Measurements from ENCODE around the gene ZNF592.

ZNF592 gene

GRCh38 chr15:84775867-84776449 is 27.6 kb downstream of the ZNF592 start:
- DNase-seq (ENCODE audit: low read depth): no peak

GRCh38 chr15:84778194-84778593 is 29.8 kb downstream of the ZNF592 start:
- no peak for DNase-seq (ENCODE audit: low read depth)

- DNase-seq (ENCODE audit: low read depth): no peak
These were observed 32.1 kb downstream of the ZNF592 start for GRCh38 chr15:84780492-84780891.

DNA sequence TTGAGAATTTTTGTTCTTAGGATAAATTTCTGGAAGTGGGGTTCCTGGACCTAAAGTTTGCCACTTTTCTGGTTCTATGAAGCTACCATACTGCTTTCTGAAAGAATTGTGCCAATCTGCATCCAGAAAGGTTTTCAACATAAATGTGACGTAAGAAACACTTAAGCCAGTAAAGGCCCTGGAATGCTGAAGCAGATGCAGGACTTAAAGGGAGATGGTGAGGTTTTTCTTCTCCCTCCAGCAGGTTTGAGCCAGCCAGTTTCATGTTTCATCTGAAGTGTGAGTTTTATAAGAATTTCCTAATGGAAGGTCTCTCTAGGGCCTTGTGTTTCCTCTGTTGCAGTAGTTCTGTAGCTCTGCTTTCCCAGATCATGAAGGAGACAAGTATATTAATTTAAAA is 33.1 kb downstream of the ZNF592 start:
- no peak for DNase-seq (ENCODE audit: low read depth)

GRCh38 chr15:84782346-84782745 is 34.0 kb downstream of the ZNF592 start:
- no peak for DNase-seq (ENCODE audit: low read depth)

- DNase-seq (ENCODE audit: low read depth): no peak
These were observed 35.3 kb downstream of the ZNF592 start for GRCh38 chr15:84783493-84784251.

- no peak for DNase-seq (ENCODE audit: low read depth)
These were observed 35.9 kb downstream of the ZNF592 start for GRCh38 chr15:84784262-84784661.

DNA sequence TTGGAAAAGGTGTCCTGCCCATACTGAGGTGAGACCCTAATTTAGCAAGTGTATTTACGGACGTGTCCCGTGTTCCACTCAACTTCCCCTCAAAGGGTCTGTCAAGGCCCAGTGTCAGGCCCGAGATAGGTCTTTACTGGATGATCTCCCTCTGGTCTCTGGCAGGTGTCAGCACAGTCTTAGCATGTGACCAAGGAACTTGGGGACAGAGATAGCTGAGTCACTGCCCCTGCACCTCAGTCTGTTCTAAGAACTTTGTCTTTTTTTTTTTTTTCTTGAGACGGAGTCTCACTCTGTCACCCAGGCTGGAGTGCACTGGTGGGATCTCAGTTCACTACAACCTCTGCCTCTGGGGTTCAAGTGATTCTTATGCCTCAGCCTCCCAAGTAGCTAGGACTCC is 36.7 kb downstream of the ZNF592 start:
- DNase-seq (ENCODE audit: low read depth): no peak

DNA sequence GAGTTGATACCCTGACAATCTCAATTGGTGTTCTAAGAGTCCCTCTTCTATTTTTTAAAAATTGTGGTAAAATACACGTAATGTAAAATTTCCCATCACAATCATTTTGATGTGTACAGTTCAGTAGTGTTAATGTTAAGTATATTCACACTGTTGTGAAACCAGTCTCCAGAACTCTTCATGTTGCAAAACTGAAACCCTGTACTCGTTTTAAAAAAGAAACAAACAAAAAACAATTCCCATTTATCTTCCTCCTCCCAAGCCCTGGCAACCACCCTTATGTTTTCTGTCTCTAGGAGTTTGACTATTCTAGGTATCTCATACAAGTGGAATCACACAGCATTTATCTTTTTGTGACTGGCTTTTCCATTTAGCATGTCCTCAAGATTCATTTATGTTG is 40.1 kb downstream of the ZNF592 start:
- DNase-seq (ENCODE audit: low read depth): no peak

DNA sequence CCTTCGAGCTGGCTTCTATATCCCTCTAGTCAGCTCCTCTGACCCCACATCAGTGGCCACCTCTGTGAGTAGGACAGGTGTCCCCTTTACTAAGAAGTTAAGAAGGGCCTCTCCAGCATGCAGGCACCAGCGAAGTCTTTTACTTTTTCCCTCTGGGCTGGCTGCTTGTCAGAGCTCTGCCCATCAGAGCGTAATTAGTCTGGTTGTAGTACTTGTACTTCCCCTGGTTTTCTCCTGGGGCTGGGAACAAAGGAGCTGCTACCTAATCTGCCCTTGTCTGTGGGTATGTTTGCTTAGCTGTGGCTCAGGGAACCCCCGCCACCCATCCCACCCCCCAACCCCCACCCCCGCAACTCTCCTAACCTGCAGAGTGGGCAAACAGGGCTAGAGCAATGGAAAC is 41.4 kb downstream of the ZNF592 start:
- DNase-seq (ENCODE audit: low read depth): no peak

DNA sequence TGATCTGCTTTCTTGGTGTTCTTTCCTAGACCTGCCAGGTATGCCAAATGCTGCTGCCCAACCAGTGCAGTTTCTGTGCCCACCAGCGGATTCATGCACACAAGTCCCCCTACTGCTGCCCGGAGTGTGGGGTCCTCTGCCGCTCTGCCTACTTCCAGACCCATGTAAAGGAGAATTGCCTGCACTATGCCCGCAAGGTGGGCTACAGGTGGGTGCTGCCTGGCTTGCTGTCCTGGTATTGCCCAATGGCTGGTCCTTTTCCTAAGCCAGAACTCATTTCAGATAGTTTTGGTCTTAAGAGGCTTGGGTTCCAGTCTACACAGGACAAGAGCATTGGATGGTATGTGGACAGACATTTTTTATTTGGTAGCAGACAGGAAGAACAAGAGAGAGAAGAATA is 42.3 kb downstream of the ZNF592 start:
- no peak for DNase-seq (ENCODE audit: low read depth)

DNA sequence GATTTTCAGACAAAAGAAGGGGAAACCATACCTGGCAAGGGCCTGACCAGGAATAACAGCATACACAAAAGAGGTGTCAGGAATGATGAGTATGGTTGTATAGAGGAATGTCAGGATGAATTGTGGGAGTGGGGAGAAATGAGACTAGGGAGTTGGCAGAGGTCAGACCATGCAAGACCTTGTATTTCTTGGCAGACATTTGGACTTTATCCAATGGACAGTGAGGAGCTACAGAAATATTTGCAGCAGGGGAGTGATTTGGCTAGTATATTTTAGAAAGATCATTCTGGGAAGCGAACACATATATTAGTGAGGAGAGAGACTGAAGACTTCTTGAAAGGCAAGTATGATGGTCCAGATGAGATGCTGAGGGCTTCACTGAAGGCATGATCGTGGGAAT is 43.4 kb downstream of the ZNF592 start:
- no peak for DNase-seq (ENCODE audit: low read depth)

DNA sequence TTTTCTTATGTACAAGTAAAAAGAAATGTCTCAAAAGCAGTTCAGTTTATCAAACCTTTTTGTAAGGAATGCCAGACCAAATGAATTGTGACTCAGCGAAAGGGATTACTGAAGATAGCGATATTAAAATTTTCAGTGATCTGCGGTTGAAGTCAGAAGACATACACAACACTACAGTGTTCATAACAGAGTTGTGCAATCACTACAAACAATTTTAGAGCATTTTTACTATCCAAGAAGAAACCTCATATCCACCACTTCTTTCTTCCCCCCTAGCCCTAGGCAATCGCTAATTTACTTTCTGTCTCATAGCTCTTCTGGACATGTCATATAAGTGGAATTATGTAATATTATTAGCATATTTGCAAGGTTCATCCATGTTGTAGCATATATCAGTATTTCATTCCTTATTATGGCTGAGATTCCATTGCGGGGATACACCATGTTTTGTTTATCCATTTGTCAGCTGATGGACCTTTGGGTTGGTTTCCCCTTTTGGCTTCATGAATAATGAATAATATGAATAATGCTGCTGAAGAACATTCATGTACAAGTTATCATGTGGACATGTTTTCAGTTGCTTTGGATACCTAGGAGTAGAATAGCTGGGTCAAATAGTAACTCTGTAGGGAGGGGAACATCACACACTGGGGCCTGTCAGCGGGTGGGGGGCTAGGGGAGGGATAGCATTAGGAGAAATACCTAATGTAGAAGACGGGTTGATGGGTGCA is 45.2 kb downstream of the ZNF592 start:
- DNase-seq (ENCODE audit: low read depth): no peak

GRCh38 chr15:84794162-84794547 is 45.8 kb downstream of the ZNF592 start:
- DNase-seq (ENCODE audit: low read depth): no peak

GRCh38 chr15:84795186-84795585 is 46.8 kb downstream of the ZNF592 start:
- no peak for DNase-seq (ENCODE audit: low read depth)

DNA sequence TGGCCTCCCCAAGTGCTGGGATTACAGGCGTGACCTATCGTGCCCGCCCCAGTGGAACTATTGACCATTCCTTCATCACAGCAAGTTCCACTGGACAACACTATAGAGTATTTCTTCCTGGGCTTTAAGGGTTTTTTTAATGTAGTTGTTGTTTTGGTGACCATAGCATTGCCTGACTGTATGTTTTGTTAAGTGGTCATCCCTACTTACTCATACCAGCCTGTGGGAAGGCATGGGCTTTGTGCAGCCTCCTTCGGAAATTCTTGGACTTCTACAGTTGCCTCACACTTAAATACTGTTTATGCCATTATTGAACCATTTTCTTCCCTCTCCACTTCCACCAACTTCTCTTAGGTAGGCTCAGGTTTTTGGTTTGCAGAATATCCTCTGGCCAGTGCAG is 48.8 kb downstream of the ZNF592 start:
- DNase-seq (ENCODE audit: low read depth): no peak

GRCh38 chr15:84797801-84798200 is 49.4 kb downstream of the ZNF592 start:
- DNase-seq (ENCODE audit: low read depth): no peak

DNA sequence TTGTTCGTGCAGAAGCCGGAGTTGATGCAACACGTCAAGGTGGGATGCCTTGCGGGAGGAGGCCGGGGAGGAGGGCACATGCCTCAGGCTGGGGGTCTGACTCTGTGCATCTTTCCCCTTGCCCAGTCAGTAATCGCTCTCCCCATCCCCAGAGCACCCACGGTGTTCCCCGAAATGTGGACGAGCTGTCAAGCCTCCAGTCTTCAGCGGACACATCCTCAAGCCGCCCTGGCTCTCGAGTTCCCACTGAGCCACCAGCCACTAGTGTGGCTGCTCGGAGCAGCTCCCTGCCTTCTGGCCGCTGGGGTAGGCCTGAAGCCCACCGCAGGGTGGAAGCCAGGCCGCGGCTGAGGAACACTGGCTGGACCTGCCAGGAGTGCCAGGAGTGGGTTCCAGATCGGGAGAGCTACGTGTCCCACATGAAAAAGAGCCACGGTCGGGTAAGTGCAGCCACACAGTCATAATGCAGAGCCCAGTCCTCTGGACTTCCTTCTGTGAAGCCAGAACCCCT is 50.1 kb downstream of the ZNF592 start:
- DNase-seq (ENCODE audit: low read depth): no peak

DNA sequence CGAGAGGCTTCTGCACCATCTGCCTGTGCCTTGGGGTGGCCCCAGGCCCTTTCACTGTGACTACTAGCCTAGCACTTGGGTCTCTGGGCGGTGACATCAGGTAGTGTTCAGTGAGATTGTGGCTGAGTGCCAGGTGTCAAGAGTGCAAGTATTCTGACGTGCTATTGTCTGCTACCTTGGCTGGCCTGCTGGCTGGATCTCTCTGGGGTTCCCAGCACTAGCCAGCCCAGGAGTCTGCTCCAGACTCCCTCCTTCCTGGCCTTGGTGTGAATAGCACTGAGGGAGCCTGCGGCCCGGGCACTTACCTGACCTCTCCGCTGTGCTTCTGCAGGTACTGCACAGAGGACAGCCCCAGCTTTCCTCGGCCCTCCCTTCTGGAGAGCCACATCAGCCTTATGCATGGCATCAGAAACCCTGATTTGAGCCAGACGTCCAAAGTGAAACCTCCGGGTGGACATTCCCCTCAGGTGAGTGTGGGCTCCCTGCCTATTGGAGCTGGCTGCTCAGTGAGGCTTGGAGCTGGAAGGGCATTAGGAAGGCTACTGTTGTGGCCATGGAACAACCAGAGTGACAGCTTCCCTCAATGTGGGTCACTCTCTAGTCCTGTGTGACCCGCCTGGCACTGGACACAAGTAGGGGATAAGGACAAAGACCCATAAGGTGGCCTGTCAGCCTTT is 51.3 kb downstream of the ZNF592 start:
- DNase-seq (ENCODE audit: low read depth): no peak

DNA sequence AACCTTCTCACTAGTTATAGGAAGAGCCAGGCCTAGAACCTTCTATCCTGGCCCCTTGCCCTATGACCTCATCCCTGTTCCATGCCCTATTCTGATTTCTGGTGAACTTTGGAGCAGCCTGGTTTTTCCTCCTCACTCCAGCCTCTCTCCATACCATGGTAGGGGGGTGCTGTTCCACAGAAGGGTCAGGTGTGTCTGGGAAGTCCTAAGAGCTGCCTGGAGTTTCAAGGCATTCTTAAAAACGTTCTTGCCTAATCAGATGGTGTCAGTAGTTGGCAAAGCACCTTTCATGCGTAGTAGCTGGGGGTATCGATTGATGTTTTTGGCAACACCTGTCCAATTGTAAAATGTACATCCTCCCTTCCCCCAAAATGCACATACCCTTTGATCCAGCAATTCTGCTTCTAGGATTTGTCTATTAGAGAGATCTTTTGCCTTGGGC is 52.0 kb downstream of the ZNF592 start:
- DNase-seq (ENCODE audit: low read depth): no peak

GRCh38 chr15:84804005-84804900 is 55.9 kb downstream of the ZNF592 start:
- no peak for DNase-seq (ENCODE audit: low read depth)

Data from stimulated activated CD8-positive, alpha-beta memory T cell treated with anti-CD3 and anti-CD28 coated beads, Interleukin-12 subunit alpha, Interleukin-12 subunit beta, amount 100 ng/mL, for 4 hours (primary cell).